DOHH2 (cell line): Measurements from ENCODE around the gene PAEP.

Experiments used
- H3F3A ChIP-seq: fragments of 200-600 bp; sonication (generic), shearing (Covaris generic); 2 replicates; pipeline ENCODE4 v1.6.0; 2016; ENCODE audit warnings: antibody characterized with exemption, mild to moderate bottlenecking; ENCODE audit not compliant: control insufficient read depth, insufficient read depth
- H3K27ac ChIP-seq: fragments of 200-600 bp; sonication (generic); 2 replicates; pipeline ENCODE4 v1.5.1; 2014; ENCODE audit warnings: low read depth, mild to moderate bottlenecking, low read length, moderate library complexity
- H3K27me3 ChIP-seq: fragments of 200-600 bp; sonication (generic); 2 replicates; pipeline ENCODE4 v1.6.1; 2014; ENCODE audit warnings: mild to moderate bottlenecking, low read length, mixed read lengths; ENCODE audit not compliant: control insufficient read depth
- H3K36me3 ChIP-seq: fragments of 200-600 bp; sonication (generic); 2 replicates; pipeline ENCODE4 v1.6.1; 2014; ENCODE audit warnings: mild to moderate bottlenecking, low read length, moderate library complexity, mixed read lengths; ENCODE audit not compliant: control insufficient read depth
- H3K4me1 ChIP-seq: fragments of 200-600 bp; sonication (generic); 2 replicates; pipeline ENCODE4 v1.6.1; 2014; ENCODE audit warnings: mild to moderate bottlenecking, low read length, mixed read lengths; ENCODE audit not compliant: control insufficient read depth
- H3K4me2 ChIP-seq: fragments of 200-600 bp; sonication (generic); 2 replicates; pipeline ENCODE4 v1.6.0; 2014; ENCODE audit warnings: mild to moderate bottlenecking, low read length, moderate library complexity
- H3K4me3 ChIP-seq: fragments of 200-600 bp; sonication (generic); 2 replicates; pipeline ENCODE4 v1.5.1; 2014; ENCODE audit warnings: mild to moderate bottlenecking, low read length, mixed read lengths
- H3K79me2 ChIP-seq: fragments of 200-600 bp; sonication (generic); 2 replicates; pipeline ENCODE4 v1.6.1; 2014; ENCODE audit warnings: mild to moderate bottlenecking, low read length, mixed read lengths; ENCODE audit not compliant: control insufficient read depth
- H3K9me2 ChIP-seq: fragments of 200-600 bp; sonication (generic); replicated peaks from 2 replicates; pipeline ENCODE4 v1.6.1; 2014; ENCODE audit warnings: mild to moderate bottlenecking, low read length, mixed read lengths; ENCODE audit not compliant: control insufficient read depth
- H3K9me3 ChIP-seq: fragments of 200-600 bp; sonication (generic); 2 replicates; pipeline ENCODE4 v1.6.1; 2014; ENCODE audit warnings: antibody characterized with exemption, low read length, mixed read lengths; ENCODE audit not compliant: control insufficient read depth, insufficient read depth
- H4K20me1 ChIP-seq: fragments of 200-600 bp; sonication (generic); 2 replicates; pipeline ENCODE4 v1.6.0; 2014; ENCODE audit warnings: low read depth, mild to moderate bottlenecking, antibody characterized with exemption, low read length, moderate library complexity; ENCODE audit not compliant: control insufficient read depth, insufficient read depth
- CTCF ChIP-seq: fragments of 200-600 bp; sonication (generic); IDR thresholded peaks from one replicate; pipeline ENCODE4 v1.5.1; 2014; ENCODE audit warnings: antibody characterized with exemption, mild to moderate bottlenecking, low read depth, low read length; ENCODE audit not compliant: poor library complexity, severe bottlenecking
- EZH2phosphoT487 ChIP-seq: fragments of 200-600 bp; sonication (generic); IDR thresholded peaks from 2 replicates; pipeline ENCODE4 v1.6.1; 2017; ENCODE audit warnings: borderline replicate concordance, mild to moderate bottlenecking, antibody characterized with exemption, low read length, moderate library complexity, mixed read lengths

PAEP gene

GRCh38 chr9:135520916-135521607 lies 40.5 kb upstream of the PAEP start, which contains the start of gene LCN1:
Gene LCN1 (plus strand): TSS chr9:135521440. CDS start chr9:135521498, 58 bp downstream.
- Histone ChIP-seq H3K36me3 (no peaks in the 10 kb centered on the region), H3K9me3 (no peaks in the 10 kb centered on the region), H3K4me2 (no peak within 1 kb of the TSS), H3K4me1 (no peaks in the 10 kb centered on the region), H3F3A (no peaks in the 10 kb centered on the region), H3K27ac (no peak within 1 kb of the TSS), H3K9me2 (no peaks in the 10 kb centered on the region), H4K20me1 (no peaks in the 10 kb centered on the region), H3K79me2 (no peaks in the 10 kb centered on the region), H3K4me3 (no peak within 1 kb of the TSS), H3K27me3 (no peaks in the 10 kb centered on the region)
- no peak for TF ChIP-seq CTCF

GRCh38 chr9:135521608-135522095 lies 39.9 kb upstream of the PAEP start:
- Histone ChIP-seq H3K27me3 (no peaks in the 10 kb centered on the region), H3K4me3 (no peak overlapping the region), H4K20me1 (no peaks in the 10 kb centered on the region), H3K9me2 (no peaks in the 10 kb centered on the region), H3K36me3 (no peaks in the 10 kb centered on the region), H3K79me2 (no peaks in the 10 kb centered on the region), H3K4me2 (no peak overlapping the region), H3K27ac (no peak overlapping the region), H3F3A (no peaks in the 10 kb centered on the region), H3K4me1 (no peaks in the 10 kb centered on the region), H3K9me3 (no peaks in the 10 kb centered on the region)
- TF ChIP-seq EZH2phosphoT487 (no peak), CTCF (no peak)

- H3K4me1 ChIP-seq: no peaks in the 10 kb centered on the region
- H3K4me3 ChIP-seq: no peak overlapping the region
- no peaks in the 10 kb centered on the region for H3K27me3 ChIP-seq
- H4K20me1 ChIP-seq: no peaks in the 10 kb centered on the region
- H3K79me2 ChIP-seq: no peaks in the 10 kb centered on the region
- H3K4me2 ChIP-seq: no peak overlapping the region
- no peak overlapping the region for H3K27ac ChIP-seq
- no peaks in the 10 kb centered on the region for H3K36me3 ChIP-seq
- no peaks in the 10 kb centered on the region for H3F3A ChIP-seq
- H3K9me2 ChIP-seq: no peaks in the 10 kb centered on the region
- no peaks in the 10 kb centered on the region for H3K9me3 ChIP-seq
- no peak for TF ChIP-seq CTCF
- no peak for TF ChIP-seq EZH2phosphoT487
Observed at GRCh38 chr9:135522137-135522877, 39.2 kb upstream of the PAEP start.
